NK-92 treated with Interleukin-12 subunit alpha and Interleukin-12 subunit beta, amount 100 ng/mL, for 24 hours (cell line): ENCODE results near the gene TMPRSS6.

Experiments used
- DNase-seq: peaks from one replicate; lab custom pipeline; 2025; lab: John Stamatoyannopoulos, UW

The TMPRSS6 gene

DNA sequence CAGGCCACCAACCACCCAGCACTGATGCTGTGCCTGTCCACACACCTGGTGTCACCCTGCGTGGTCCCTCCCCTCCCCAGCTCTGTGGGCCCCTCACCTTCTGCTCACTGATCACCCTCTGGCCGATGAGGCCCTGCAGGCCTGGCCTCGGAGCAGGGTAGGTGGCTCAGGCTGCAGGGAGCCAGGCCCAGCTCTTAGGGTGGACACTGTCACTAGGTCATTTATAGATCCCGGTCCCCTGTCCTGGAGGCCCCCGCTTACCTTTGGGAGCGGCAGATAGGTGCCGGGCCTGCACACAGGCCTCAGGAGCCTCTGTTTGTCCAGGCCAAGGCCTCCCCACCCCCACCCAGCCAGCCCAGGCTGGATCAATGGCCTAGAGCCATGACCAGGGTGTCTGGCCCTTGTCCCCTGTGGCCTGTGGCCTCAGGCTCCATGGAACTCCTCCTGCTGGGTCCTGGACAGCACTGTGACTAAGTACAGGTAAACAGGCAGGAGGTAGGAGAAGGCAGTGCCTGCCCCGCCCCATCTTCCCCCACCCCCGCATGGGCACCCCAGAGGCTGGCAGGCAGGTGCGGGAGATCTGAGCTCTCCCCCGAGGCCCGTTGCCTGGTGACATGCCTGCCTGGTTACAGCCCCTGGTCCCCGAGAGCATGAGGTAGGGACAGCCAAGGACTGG is at the start of gene TMPRSS6:
TSS of gene TMPRSS6 (minus strand) at position 472 of the 676 bp plus-strand sequence. CDS start 6,296 bp downstream, outside the sequence.
- DNase-seq: no peak

DNA sequence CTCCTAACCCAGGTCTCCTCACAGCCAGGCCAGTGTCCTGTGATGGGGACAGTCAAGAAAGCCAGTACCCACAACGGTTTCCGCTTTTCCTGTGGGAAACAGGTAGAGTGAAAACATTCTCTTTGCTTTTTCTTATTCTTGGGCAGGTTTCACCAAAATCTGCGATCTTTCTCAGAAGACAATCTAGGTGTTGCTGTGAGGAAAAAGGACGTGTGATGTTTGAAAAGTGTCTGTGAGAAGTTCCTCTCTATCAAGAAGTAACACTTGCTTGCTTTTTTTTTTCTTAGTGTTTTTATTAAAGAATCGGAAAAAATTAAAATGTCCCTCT is 49.4 kb upstream of the TMPRSS6 start:
- no peak for DNase-seq

DNA sequence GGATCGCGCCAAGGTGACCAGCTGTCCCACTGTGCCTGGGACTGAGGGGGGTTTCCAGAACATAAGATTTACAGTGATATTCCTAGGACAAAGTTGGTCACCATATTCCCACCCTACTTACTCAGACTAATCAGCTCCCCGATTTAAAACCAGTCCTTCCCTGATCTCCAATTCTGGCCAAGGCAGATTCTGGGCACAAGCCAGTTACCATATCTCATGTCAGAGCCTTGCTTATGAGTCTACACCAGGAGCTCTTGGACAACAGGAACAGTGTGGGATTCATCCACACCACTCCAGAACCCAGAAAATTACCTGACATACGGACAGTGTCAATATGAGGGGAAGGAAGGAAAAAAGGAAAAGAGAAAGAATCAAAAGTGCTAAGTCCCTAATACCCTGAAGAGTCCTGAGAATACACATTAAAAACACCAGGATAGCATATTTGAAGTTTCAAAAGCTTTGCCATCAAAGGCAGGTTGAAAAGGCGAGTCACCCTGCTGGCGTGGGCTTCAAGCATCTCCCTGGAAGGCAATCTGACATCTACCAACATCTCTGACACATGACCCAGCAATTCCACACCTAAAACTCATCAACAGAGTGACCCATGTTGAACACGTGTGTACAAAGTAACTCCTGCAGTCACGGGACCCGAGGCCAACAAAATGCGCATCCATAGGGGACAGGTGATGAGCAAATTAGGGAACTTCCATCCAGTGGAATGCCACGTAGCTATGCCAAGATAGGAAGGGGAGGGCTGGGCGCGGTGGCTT is 48.2 kb upstream of the TMPRSS6 start:
- DNase-seq: no peak

DNA sequence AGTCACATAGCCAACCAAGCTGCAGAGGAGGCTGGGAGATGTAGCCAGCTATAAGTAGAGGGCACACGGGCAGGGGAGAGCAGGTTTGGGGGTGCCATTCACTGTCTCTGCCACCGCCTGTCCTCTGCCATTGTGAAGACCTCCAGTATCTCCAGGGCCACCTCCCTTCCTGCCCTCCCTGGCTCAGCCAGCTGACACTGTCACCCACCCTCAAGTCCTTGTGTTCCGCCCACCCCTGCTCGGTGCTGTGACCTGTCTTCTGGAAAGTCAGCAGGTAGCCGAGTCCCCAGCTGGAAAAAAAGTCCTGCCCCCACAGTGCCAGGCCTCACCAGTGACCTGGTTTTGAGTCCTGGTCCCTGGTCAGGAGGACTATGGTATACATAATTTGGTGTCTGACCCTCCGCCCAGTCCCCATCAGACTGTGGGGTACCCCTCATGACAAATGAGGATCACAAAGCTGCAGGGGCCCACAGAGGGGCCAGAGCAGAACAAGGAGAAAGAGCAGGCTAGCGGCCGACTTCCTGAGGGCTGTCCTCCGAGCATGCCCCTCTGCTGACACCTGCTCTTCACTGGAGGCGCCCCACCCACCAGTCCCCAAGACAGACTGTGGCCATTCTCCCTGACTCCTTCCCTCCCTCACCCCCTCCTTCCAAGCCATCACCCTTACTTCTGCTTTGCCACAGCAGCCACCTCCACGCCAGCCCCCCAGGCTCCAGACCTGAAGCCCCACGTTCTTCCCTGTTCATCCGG is 47.3 kb upstream of the TMPRSS6 start:
- no peak for DNase-seq

DNA sequence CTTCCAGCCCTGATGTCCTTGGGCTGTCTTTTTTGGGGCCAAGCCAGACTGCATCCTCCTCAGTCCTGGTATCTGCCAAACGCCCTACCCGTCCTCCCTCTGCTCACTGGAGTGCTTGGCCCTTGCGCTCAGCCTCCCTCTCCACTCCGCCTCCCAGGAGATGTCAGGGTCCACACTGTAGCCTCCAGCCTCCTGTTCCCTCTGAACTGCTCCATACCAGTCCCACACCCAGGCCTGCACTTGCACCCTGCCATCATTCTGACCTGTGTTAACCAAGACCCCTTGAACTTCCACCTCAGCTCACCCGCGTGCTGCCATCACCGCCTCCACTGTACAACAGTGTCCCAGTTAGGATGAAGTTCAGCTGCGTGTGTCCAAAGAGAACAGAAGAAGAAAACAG is 46.5 kb upstream of the TMPRSS6 start:
- no peak for DNase-seq

DNA sequence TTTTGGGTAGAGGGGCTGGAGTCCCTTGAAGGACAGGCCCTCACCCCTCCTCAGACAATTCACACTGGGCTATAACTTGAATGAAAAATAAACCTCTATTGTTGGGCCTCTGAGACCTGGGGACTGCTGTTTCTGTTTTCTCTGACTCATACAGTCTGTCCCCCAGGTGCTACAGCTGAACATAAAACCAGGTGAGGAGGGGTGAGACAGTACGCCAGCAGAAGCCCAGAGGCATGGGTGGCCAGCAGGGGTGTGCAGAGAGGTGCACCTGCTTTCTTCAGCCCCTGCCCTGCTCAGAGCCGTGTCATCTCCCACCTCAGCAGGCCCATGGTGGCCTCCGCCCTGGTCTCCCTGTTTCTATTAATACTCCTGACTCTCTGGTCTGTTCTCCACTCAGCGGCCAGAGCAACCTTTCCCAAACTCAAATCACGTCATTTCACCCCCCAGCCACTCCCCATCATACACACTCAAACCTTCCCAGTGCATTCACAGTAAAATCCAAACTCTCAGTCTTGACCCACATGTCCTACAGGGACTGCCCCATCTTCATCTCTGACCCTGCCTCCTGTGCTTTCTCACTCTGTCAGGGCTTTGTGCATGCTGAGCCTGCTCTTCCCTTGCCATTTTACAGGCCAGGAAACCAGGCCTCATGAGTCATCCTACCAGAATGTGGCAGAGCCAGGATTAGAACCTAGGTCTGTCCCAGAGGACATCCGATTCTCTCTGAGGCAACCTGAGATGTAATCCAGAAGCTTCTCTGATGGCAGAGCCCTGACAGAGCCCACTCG is 45.6 kb upstream of the TMPRSS6 start:
- DNase-seq: no peak

DNA sequence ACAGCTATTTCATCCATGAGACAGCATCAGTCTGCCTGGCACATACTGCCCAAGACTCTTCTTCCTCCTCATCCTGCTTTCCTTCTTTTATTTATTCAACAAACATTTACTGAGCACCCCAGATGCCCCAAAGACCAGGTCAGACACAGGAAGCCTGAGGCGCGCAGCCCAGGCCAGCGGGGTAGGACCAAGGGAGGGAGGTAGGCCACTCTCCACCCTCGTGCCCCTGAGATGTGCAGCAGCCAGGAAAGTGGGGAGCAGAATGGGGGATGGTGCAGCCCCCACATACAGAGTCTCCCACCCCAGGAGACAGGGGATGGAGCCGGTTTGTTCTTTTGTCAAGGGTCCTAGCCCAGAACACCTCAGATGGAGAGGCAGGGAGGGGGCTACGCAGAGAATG is 44.4 kb upstream of the TMPRSS6 start:
- no peak for DNase-seq

DNA sequence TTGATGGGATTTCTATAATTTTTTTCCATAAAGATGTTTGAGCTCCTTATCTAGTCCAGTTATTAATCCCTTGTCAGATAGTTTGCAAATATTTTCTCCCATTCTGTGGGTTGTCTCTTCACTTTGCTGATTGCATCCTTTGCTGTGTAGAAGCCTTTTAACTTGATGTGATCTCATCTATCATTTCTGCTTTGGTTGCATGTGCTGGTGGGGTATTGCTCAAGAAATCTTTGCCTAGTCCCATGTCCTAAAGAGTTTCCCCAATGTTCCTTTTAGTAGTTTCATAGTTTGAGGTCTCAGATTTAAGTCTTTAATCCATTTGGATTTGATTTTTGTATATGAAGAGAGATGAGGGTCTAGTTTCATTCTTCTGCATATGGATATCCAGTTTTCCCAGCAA is 41.9 kb upstream of the TMPRSS6 start:
- no peak for DNase-seq

DNA sequence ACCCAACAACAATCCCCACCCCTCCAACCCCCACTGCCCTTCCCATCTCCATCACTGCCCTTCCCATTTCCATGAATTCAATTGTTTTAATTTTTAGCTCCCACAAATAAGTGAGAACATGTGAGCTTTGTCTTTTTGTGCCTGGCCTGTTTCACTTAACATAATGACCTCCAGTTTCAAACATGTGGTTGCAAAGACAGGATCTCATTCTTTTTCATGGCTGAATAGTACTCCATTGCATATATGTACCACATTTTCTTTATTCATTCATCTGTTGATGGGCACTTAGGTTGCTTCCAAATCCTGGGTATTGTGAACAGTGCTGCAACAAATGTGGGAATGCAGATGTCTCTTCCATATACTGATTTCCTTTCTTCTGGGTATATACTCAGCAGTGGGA is 41.2 kb upstream of the TMPRSS6 start:
- DNase-seq: no peak

DNA sequence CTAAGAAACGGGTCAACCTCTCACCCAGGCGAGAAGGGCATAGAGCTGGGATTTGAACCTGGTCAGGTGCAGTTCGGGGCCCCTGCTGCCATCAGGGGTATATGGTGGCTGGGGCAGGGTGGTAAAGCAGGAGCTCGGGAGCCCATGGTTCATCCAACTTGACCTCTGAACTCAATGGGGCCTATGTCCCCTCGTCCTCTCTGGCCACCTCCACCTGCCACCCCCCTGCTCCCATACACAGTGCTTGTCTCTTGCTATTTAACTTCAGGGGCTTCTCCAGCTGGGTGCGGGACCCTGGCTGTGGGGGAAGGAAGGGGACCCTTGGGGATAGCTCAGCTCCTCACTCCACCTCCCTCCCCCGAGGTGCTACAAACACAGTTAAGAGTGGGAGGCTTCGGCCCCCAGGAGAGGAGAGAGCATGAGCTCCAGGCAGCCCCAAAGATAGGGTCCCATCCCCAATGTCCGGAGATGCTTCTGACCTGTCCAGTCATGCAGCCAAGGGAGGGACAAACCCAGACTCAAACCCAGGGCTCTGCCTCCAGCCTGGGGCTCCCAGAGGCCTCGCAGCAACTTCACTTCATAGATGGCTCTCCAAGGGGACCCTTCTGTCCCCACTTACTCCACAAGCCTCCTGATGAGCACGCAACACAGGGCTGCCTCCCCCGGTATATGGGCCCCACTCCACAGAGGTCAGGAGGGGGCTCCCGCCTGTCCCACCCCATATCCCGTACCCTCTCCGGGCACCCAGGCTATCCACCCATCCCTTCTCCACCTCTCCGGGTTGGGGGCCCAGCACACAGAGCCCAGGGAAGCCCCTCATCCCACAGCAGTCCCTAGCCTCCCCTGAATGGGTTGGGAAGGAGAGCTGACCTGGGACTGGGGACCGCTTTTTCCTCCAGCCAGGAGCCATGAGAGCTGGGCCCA is 39.5 kb upstream of the TMPRSS6 start:
- DNase-seq: peak; percentile 31

DNA sequence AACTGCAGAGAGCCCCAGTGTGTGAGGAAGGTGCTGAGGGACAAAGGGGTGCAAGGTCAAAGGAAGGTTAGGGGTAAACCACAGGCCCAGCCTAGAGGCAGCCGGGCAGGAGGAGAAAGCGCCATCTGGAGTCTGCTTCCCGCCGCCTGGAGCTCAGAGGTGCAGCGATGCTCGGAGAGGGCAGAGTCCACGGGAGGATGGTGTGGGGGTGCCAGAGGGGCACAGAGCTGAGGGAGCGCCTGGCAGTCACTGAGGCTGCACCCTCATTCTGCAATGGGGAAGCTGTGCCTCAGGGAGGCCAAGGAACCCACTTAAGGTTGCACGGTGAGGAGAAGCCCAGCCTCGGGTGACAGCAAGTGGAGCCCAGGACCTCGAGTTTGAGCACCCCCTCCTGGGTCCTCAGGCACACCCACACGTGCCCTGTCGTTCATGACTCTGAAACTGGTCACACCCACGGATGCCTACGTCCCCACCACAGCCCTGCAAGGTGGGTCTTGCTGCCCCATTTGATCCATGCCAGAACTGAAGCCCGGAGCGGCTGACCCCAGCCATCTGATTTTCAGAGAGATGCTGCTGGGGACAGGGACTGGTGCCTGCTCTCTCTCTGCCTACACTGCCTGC is 38.6 kb upstream of the TMPRSS6 start:
- DNase-seq: peak; percentile 45

DNA sequence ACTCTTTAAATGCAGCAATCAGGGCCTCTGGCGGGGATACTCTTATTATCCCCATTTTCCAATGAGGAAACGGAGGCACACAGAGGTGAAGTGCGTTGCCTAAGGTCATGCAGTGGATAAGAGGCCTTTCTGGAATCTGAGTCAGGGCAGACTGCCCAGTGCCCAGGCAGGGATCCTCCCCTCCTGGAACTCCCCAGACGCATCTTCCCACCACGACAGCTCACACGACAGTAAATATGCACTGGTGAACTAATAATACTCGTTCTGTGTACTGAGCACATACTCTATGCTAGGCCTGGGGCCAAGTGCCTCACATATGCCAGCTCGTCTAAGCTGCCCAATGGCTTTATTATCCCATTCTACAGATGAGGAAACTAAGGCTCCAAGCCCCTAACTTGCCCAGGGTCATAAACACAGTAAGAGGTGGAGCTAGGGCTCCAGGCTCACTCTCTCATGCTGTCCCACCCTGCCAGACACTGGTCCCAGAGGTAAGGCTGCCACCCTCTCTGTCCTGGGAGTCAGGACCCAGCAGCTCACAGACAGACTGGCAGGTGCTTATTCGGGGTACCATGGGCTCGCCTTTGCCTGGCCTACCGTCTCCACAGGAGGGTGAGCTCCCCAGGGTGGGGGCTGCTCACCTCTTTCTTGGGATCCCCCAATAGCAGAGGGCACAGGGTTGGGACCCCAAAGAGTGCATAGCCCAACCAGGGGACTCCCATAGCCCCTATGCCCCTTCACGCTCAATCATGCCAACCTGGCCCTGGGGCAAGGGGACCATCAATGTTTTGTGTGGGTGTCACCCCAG is 37.9 kb upstream of the TMPRSS6 start:
- DNase-seq: no peak

DNA sequence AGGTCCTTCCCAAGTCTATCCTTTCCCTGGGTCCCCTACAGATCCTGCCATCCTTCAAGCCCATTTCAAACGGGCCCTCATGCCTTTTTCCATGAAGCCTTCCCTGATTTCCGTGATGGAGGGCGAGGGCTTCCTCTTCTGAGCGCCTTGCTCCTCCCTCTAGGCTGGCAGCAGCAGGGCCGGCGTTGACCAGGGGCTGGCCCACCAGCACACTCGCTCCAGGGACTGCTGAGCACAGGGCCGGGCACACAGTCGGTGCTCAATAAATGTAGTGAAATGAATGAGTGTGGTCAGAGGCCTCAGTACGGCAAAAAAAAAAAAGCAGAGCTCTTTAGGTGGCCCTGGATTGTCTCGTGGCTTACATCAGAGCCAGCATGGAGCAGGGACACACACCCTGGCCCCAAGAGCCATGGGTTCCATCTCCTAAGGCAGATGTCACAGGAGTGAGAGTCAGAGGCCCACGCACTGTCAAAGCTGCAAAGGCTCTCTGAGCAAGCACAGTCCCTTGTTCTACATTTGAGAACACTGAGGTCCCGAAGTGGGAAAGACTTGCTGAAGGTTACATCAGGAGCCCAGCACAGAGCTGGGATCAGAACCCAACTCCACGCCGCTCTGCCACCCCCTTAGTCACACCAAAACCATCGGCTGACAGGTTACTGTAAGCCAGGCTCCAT is 37.1 kb upstream of the TMPRSS6 start:
- DNase-seq: no peak

DNA sequence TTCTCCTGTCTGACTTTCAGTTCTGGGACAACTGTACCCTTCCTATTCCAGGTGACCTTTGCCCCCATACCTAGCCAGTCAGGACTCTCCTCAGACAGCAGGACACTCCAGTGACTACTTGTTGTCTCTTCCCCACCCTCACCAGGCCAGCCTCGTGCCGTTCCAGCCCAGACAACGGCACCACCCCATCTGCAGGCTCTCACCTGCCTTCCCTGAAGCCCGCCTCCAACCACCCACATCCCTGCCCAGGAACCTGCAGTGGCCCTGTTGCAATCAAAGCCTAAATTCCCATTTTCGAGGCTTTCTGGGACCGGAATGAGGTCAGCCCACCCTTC is 36.5 kb upstream of the TMPRSS6 start:
- DNase-seq: no peak

DNA sequence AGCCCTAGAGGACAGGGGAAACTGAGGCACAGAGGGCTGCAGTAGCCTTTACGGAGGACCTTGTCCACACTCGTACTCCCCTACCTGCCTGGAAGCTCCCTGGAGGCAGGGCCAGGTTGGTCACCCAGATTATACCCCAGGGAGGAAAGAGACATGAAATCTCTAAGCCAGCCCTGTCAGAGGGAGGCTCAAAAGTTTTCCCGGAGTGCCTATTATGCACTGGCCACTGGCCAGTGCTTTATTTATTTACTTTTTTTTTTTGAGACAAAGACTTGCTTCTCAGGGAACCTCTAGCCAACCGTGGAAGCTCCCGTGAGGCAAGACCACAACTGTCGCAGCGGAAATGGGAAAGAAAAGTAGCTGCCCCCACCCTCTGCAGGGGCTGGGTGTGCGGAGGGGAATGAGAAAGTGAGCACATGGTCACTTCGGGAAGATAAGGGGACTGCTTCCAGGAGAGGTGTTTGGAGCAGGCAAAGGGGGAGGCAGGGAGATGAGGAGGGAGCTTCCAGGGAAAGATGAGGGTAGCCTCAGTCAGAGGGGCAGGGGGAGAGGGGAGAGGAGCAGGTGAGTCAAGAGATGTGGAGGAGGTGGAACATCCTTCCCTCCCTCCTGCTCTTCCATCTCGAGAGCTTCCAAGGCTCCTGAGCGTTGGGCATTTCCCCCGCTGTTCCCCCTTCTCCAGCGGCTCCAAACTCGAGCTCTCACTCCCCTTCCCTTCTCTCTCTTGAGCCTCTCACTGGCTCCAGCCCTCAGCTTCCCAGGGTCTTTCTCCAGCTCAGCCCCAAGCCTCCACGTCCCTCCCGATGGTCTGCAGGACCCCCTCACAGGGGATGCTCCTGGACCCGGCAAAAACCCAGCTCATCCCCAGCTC is 35.9 kb upstream of the TMPRSS6 start:
- no peak for DNase-seq

DNA sequence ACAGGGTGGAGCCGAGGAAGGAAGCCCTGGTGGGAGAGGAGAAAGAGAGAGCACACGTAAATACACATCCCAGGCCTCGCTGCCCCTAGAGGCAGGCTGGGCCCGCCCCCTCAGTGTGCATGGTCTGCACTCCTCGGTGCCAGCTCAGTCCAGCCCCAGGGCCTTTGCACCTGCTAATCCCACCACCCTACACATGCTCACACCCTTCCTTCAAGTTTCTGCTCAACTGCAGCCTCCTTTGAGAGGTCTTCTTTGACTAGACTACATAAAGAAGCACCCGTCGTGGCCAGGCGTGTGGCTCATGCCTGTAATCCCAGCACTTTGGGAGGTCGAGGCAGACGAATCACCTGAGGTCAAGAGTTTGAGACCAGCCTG is 34.7 kb upstream of the TMPRSS6 start:
- DNase-seq: no peak

DNA sequence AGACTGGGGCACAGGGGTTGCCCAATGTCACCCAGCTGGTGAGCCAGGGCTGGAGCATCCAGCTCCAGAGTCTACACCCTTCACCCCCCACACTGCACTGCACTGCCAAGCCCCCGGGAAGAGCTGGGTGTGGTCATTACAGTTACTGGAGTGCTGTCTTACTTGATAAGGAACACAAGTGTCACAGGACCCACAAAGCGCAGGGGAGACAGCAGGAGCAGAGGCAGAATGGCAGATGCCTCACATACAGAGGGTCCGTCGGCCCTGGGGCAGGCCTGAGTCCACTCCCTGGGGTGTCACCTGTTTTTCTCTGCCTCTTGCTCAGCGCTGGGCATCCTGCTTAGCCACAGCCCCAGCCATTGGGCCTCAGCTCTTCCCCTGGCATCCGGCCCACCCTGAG is 32.5 kb upstream of the TMPRSS6 start:
- no peak for DNase-seq

DNA sequence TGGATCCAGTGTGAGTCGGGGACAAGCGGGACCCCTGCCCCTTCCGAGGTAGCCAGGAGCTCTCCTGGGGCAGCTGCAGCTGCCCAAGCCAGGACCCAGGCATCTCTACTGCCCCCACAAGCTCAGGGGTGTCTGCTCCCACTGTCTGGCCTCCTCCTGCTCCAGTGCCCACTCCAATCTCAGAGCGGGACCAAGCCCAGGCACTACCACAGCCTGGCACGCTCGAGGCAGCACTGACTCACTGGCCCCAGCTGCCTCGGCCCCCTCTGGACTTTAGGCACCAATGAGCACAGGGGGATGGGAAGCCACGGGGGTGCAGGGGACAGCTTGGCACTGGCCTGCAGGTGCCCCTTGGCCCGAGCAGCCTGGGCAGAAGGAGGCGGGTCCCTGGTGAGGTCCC is 32.0 kb upstream of the TMPRSS6 start:
- DNase-seq: no peak
